GM12864 (cell line): ENCODE results near the gene GREM2.

Source experiments
- DNase-seq: peaks from one replicate; pipeline ENCODE4 v3.0.0-alpha.2; 2011; ENCODE audit warnings: low read depth
- H3K4me3 ChIP-seq: 2 replicates; pipeline ENCODE4 v1.5.1; 2011; ENCODE audit warnings: mild to moderate bottlenecking, low read depth, low read length, control low read depth
- TF ChIP-seq, protein P1 (sequence below): IDR thresholded peaks from 2 replicates; pipeline ENCODE4 v1.5.1; 2011; ENCODE audit warnings: low read depth, mild to moderate bottlenecking, moderate library complexity, low read length, control low read depth, inconsistent platforms; ENCODE audit errors: missing control alignments

GREM2 gene

DNA sequence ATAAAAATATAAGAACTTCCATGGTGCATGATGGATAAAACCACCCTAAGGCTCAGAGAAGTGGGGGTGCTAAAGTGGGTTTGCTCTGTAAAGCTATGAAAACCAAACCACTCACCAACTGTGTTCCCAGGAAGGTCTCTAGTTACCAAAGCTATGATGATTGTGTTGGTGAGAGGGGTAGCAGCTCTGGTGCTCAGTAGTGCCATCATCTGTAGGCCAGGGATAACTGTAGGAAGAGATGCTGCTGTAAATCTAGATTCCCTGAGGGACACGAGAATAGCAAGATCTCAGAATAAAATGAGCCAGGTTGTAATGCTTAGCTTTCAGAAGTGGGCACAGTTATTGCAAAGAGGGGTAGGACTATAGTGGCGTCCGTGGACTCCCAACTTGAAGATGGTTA, 124.5 kb downstream of the GREM2 start:
- no peak for DNase-seq
- TF ChIP-seq, protein P1, sequence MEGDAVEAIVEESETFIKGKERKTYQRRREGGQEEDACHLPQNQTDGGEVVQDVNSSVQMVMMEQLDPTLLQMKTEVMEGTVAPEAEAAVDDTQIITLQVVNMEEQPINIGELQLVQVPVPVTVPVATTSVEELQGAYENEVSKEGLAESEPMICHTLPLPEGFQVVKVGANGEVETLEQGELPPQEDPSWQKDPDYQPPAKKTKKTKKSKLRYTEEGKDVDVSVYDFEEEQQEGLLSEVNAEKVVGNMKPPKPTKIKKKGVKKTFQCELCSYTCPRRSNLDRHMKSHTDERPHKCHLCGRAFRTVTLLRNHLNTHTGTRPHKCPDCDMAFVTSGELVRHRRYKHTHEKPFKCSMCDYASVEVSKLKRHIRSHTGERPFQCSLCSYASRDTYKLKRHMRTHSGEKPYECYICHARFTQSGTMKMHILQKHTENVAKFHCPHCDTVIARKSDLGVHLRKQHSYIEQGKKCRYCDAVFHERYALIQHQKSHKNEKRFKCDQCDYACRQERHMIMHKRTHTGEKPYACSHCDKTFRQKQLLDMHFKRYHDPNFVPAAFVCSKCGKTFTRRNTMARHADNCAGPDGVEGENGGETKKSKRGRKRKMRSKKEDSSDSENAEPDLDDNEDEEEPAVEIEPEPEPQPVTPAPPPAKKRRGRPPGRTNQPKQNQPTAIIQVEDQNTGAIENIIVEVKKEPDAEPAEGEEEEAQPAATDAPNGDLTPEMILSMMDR = no peak
- no peak overlapping the region for H3K4me3 ChIP-seq

GRCh38 chr1:240486611-240487010, 125.3 kb downstream of the GREM2 start:
- H3K4me3 ChIP-seq = no peak overlapping the region
- DNase-seq = no peak
- TF ChIP-seq, protein P1 = no peak

- TF ChIP-seq, protein P1 = no peak
- H3K4me3 ChIP-seq = no peak overlapping the region
- DNase-seq = no peak
Observed at GRCh38 chr1:240484804-240485443, 127.0 kb downstream of the GREM2 start.

GRCh38 chr1:240478536-240478935, 133.4 kb downstream of the GREM2 start:
- TF ChIP-seq, protein P1 = no peak
- no peak overlapping the region for H3K4me3 ChIP-seq
- no peak for DNase-seq

DNA sequence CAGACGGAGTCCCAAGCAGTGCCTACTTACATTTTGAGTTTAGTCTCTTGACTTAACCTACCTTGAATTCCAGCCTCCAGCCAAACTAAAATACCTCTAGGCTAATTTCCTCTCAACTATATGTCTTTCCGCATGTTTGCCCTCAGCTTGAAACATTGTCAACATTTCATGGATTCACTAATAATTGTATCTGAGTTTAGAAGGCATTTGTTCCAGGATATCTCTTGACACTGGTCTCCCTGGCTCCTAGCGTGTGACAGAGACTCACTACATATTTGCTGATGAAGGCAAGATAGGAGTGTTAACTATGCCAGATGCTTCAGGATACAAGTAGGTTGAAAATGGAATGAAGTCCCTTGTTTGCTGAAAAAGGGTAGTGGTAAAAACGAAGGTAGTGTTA, 136.1 kb downstream of the GREM2 start:
- TF ChIP-seq, protein P1 = no peak
- H3K4me3 ChIP-seq = no peak overlapping the region
- no peak for DNase-seq

DNA sequence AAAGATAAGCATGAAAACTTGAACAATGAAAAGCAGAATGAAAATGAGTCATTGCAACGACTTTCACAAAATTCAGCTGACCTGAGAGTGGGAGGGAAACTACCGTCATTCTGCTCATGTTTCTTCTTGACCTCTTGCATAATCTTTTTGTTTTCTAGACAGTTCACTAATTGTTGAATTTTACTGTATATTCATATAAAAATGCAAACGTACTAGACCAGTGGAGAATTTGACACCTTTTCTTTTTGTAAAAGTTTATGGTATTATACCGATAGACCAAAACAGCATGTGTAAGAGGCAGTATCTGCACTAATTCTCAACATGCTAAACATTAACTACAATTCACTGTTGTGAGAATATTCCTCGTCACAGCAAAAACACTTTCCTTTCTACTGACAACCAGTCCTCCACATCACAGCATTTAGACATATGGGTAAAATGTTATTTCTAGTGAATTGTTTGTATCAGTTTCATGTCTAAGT, 137.8 kb downstream of the GREM2 start:
- DNase-seq = no peak
- TF ChIP-seq, protein P1 = no peak
- no peak overlapping the region for H3K4me3 ChIP-seq

DNA sequence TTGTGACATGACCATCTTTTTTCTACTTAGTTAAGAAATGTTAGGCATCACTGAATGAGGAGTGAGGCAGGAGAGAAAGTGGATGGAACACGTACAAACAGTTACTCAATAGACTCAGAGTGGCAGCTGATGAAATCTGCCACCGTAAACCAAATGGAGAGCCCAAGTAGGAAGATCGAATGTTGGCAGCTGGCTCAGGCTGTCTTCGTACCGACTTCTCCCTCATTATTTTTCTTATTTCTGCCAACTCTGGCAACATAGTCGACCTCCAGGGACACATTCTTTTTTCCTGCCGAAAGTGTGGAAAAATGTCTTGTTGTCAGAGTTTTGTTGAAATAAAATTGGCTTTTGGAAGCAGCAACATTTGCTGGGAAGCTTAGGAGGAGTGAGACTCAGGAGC, 143.3 kb downstream of the GREM2 start:
- H3K4me3 ChIP-seq = no peak overlapping the region
- no peak for DNase-seq

More for the DNA sequence above, 143.3 kb downstream of the GREM2 start:
- TF ChIP-seq, protein P1 = no peak
